Ishikawa (cell line): ENCODE measurements around the gene TAF10.

ENCODE experiments used
- CEBPB ChIP-seq: IDR thresholded peaks from 2 replicates; pipeline ENCODE4 v1.6.1; 2012
- EGR1 ChIP-seq: IDR thresholded peaks from 2 replicates; pipeline ENCODE4 v1.6.1; 2012
- FOXM1 ChIP-seq: IDR thresholded peaks from 2 replicates; pipeline ENCODE4 v1.6.1; 2012; ENCODE audit warnings: low read depth, borderline replicate concordance
- MAX ChIP-seq: IDR thresholded peaks from 2 replicates; pipeline ENCODE4 v1.6.1; 2012
- RAD21 ChIP-seq: IDR thresholded peaks from 2 replicates; pipeline ENCODE4 v1.6.1; 2012; ENCODE audit warnings: low read depth
- REST ChIP-seq: IDR thresholded peaks from 2 replicates; pipeline ENCODE4 v1.6.1; 2012; ENCODE audit warnings: low read depth, mild to moderate bottlenecking
- USF1 ChIP-seq: IDR thresholded peaks from 2 replicates; pipeline ENCODE4 v1.6.1; 2012
- YY1 ChIP-seq: IDR thresholded peaks from 2 replicates; pipeline ENCODE4 v1.6.1; 2012; ENCODE audit warnings: low read depth

GRCh38 chr11:6602096-6602940 is 9.7 kb downstream of the TAF10 start:
- no peak for TF ChIP-seq RAD21
- no peak for TF ChIP-seq FOXM1
- no peak for TF ChIP-seq YY1
- TF ChIP-seq MAX, result no peak
- TF ChIP-seq REST, result no peak
- TF ChIP-seq CEBPB, result no peak
- TF ChIP-seq EGR1, result no peak
- no peak for TF ChIP-seq USF1
